HCT116 (cell line): ENCODE results near the gene DKK3. TPM values are rescaled to one million over a fixed set of nuclear protein-coding genes. Genes with fewer than 3 reads are reported as not detected.

ENCODE experiments used
- ATAC-seq: fragments of 200-7000 bp; cut with Tn5 transposase; 2 replicates; pipeline ENCODE4 v1.9.1; 2020; ENCODE audit warnings: mild to moderate bottlenecking, moderate library complexity
- BruUV-seq: library from RNA; stranded (reverse); fragments of 400-500 nt; replicated peaks from 2 replicates; lab custom pipeline; 2021; lab: Mats Ljungman, UMichigan
- CTCF ChIA-PET: fragments of 300-600 bp; sonication (Branson Sonifier 250); formaldehyde crosslinking; loops from one replicate; lab custom pipeline; 2021; ENCODE audit warnings: antibody characterized with exemption; lab: Charles Lee
- POLR2A ChIA-PET: fragments of 300-600, 350-600 bp; sonication (Branson Sonifier 250); formaldehyde crosslinking; loops from one replicate; lab custom pipeline; 2021; ENCODE audit warnings: antibody characterized with exemption; lab: Charles Lee
- RAD21 ChIA-PET, 2 experiments: fragments of 300-600 bp; sonication (Branson Sonifier 250); formaldehyde crosslinking; loops; one replicate each; lab custom pipeline; 2023; ENCODE audit warnings: low total read pairs in 2 of 2; ENCODE audit not compliant: uncharacterized antibody in 2 of 2, unreplicated experiment in 2 of 2, low non-redundant PET in 1 of 2; lab: Charles Lee
- DNase-seq: peaks from one replicate; pipeline ENCODE4 v3.0.0-alpha.2; 2010; ENCODE audit warnings: low read depth, low spot score
- H2AFZ ChIP-seq: fragments of 200-600 bp; shearing (Covaris generic), sonication (generic); 2 replicates; pipeline ENCODE4 v1.6.1; 2017; ENCODE audit warnings: low read depth, mixed run types, mixed read lengths, antibody characterized with exemption, low read length; ENCODE audit not compliant: poor library complexity, severe bottlenecking
- H3K27ac ChIP-seq: 2 replicates; pipeline ENCODE4 v1.5.1; 2012; ENCODE audit warnings: low read depth, low read length
- H3K27me3 ChIP-seq: fragments of 200-600 bp; sonication (generic); 2 replicates; pipeline ENCODE4 v1.6.1; 2016; ENCODE audit warnings: mixed run types, low read length, mixed read lengths; ENCODE audit not compliant: insufficient read depth
- H3K36me3 ChIP-seq, 2 experiments: fragments of 200-500 bp in 1 of 2; fragments of 200-600 bp in 1 of 2; sonication (Bioruptor generic) in 1 of 2; sonication (generic) in 1 of 2; 2 replicates each; pipeline versions ENCODE4 v1.5.1 to v1.6.1; 2014 to 2016; ENCODE audit warnings: low read length in 2 of 2, inconsistent platforms in 1 of 2, mixed read lengths in 1 of 2, mixed run types in 1 of 2; ENCODE audit not compliant: insufficient read depth in 2 of 2, control insufficient read depth in 1 of 2
- H3K4me1 ChIP-seq, 2 experiments: fragments of 200-600 bp in 1 of 2; sonication (generic) in 1 of 2; 2 replicates each; pipeline versions ENCODE4 v1.5.1 to v1.6.1; 2012 to 2017; ENCODE audit warnings: low read length in 2 of 2, inconsistent platforms in 1 of 2, mild to moderate bottlenecking in 1 of 2, mixed read lengths in 1 of 2, mixed run types in 1 of 2, moderate library complexity in 1 of 2; ENCODE audit not compliant: insufficient read depth in 2 of 2, control insufficient read depth in 1 of 2
- H3K4me2 ChIP-seq: fragments of 200-600 bp; sonication (generic); 2 replicates; pipeline ENCODE4 v1.6.1; 2017; ENCODE audit warnings: mixed run types, low read length, mixed read lengths
- H3K4me3 ChIP-seq, 2 experiments: fragments of 200-600 bp in 1 of 2; sonication (generic) in 1 of 2; replicated peaks in 1 of 2; 2 replicates each; pipeline ENCODE4 v1.5.1; 2011 to 2016; ENCODE audit warnings: low read length in 2 of 2, control low read depth in 1 of 2, low read depth in 1 of 2, mild to moderate bottlenecking in 1 of 2, mixed read lengths in 1 of 2, mixed run types in 1 of 2
- H3K79me2 ChIP-seq: fragments of 200-600 bp; sonication (generic); 2 replicates; pipeline ENCODE4 v1.6.1; 2017; ENCODE audit warnings: mild to moderate bottlenecking, mixed run types, low read length, moderate library complexity, mixed read lengths; ENCODE audit not compliant: insufficient read depth
- H3K9ac ChIP-seq: fragments of 200-600 bp; sonication (generic); 2 replicates; pipeline ENCODE4 v1.6.1; 2016; ENCODE audit warnings: low read length, mixed read lengths
- H3K9me2 ChIP-seq: fragments of 200-600 bp; sonication (generic), shearing (Covaris generic); 2 replicates; pipeline ENCODE4 v1.6.1; 2017; ENCODE audit warnings: mixed run types, mild to moderate bottlenecking, moderate library complexity; ENCODE audit not compliant: insufficient read depth
- H3K9me3 ChIP-seq, 2 experiments: fragments of 200-500 bp in 1 of 2; fragments of 200-600 bp in 1 of 2; sonication (Bioruptor generic) in 1 of 2; sonication (generic) in 1 of 2; 2 replicates each; pipeline ENCODE4 v1.6.1; 2014 to 2017; ENCODE audit warnings: low read length in 2 of 2, mixed read lengths in 2 of 2, inconsistent platforms in 1 of 2, low read depth in 1 of 2, mild to moderate bottlenecking in 1 of 2, mixed run types in 1 of 2, moderate library complexity in 1 of 2; ENCODE audit not compliant: control insufficient read depth in 1 of 2, insufficient read depth in 1 of 2
- H4K20me1 ChIP-seq: fragments of 200-600 bp; sonication (generic), shearing (Covaris generic); 2 replicates; pipeline ENCODE4 v1.6.1; 2017; ENCODE audit warnings: mixed run types, mild to moderate bottlenecking, moderate library complexity; ENCODE audit not compliant: insufficient read depth
- ATF3 ChIP-seq: IDR thresholded peaks from 2 replicates; pipeline ENCODE4 v1.6.1; 2012
- CEBPB ChIP-seq: IDR thresholded peaks from 2 replicates; pipeline ENCODE4 v1.6.1; 2012; ENCODE audit warnings: low read depth
- CTCF ChIP-seq, 3 experiments: fragments of 200-600 bp in 1 of 3; sonication (generic) in 1 of 3; IDR thresholded peaks in 2 of 3; conservative IDR thresholded peaks in 1 of 3; 2 replicates each; pipeline ENCODE4 v1.5.1; 2012 to 2017; ENCODE audit warnings: low read depth in 2 of 3, low read length in 2 of 3, antibody characterized with exemption in 1 of 3, borderline replicate concordance in 1 of 3, control low read depth in 1 of 3, mild to moderate bottlenecking in 1 of 3, mixed read lengths in 1 of 3, mixed run types in 1 of 3, moderate library complexity in 1 of 3; ENCODE audit not compliant: insufficient read depth in 1 of 3
- FOSL1 ChIP-seq: IDR thresholded peaks from 2 replicates; pipeline ENCODE4 v1.6.1; 2012; ENCODE audit warnings: low read depth
- JUND ChIP-seq: IDR thresholded peaks from 2 replicates; pipeline ENCODE4 v1.6.1; 2012
- MAX ChIP-seq: IDR thresholded peaks from 2 replicates; pipeline ENCODE4 v1.6.1; 2012
- POLR2A ChIP-seq: IDR thresholded peaks from 2 replicates; pipeline ENCODE4 v1.7.0; 2011; ENCODE audit warnings: borderline replicate concordance; ENCODE audit not compliant: insufficient read depth, insufficient read length; ENCODE audit errors: extremely low read depth
- RAD21 ChIP-seq: IDR thresholded peaks from 2 replicates; pipeline ENCODE4 v1.6.1; 2012; ENCODE audit warnings: low read depth, mild to moderate bottlenecking
- TCF7L2 ChIP-seq: IDR thresholded peaks from 2 replicates; pipeline ENCODE4 v1.7.0; 2011; ENCODE audit warnings: borderline replicate concordance, inconsistent platforms; ENCODE audit not compliant: insufficient read depth, insufficient read length; ENCODE audit errors: extremely low read depth
- YY1 ChIP-seq: IDR thresholded peaks from 2 replicates; pipeline ENCODE4 v1.6.1; 2011; ENCODE audit warnings: low read length, low read depth, moderate library complexity, mild to moderate bottlenecking; ENCODE audit not compliant: insufficient replicate concordance; ENCODE audit errors: extremely low read depth
- ZBTB33 ChIP-seq: IDR thresholded peaks from 2 replicates; pipeline ENCODE4 v1.6.1; 2011; ENCODE audit warnings: mild to moderate bottlenecking, low read length, moderate library complexity; ENCODE audit not compliant: insufficient replicate concordance; ENCODE audit errors: extremely low read depth
- intact Hi-C: fragments of 100-400 bp; cut with micrococcal nuclease; formaldehyde crosslinking; loops from 2 replicates; pipeline ENCODE4 v1.10.0; 2022
- total RNA-seq: library from RNA; stranded (reverse); gene quantifications from one replicate; pipeline ENCODE4 v1.2.1, GENCODE V29; 2021; ENCODE audit not compliant: unreplicated experiment

The DKK3 gene
- total RNA-seq, 1 experiment from 2014 or later = 0.49 TPM

GRCh38 chr11:11931461-11932055, 76.9 kb downstream of the DKK3 start:
- peaks cover 2 to 8% of the 10 kb centered on the region in 2 experiments; a peak in 1 of 4 replicates for H3K36me3 ChIP-seq
- no peak overlapping the region for H3K4me2 ChIP-seq
- H3K9me2 ChIP-seq = no peaks in the 10 kb centered on the region
- H3K9me3 ChIP-seq = no peaks in the 10 kb centered on the region
- ChIA-PET POLR2A (no interaction called here), RAD21 (interaction anchor here (1.2 to 2.5 kb wide), 2 partner anchors 113 kb away, joined by 5 to 9 read pairs; no protein-coding TSS in a partner anchor), CTCF (interaction anchor here (0.8 to 1.8 kb wide), 13 partner anchors 10 to 352 kb away, joined by 3 to 29 read pairs (median 3); no protein-coding TSS in a partner anchor)
- ATAC-seq (peak; percentile 87), DNase-seq (peak; percentile 38)
- H3K4me3 ChIP-seq = no peak overlapping the region
- H2AFZ ChIP-seq = no peak overlapping the region
- no peaks in the 10 kb centered on the region for H3K27me3 ChIP-seq
- H3K4me1 ChIP-seq = no peaks in the 10 kb centered on the region
- intact Hi-C loops = loop anchor here (1.0 to 2.0 kb wide), 2 partner anchors 113 to 351 kb away; no protein-coding TSS in a partner anchor
- no peak overlapping the region for H3K9ac ChIP-seq
- no peaks in the 10 kb centered on the region for H3K79me2 ChIP-seq
- no peak overlapping the region for H3K27ac ChIP-seq
- no TSS peak for BruUV-seq
- no peaks in the 10 kb centered on the region for H4K20me1 ChIP-seq
- TF ChIP-seq CTCF (IDR thresholded peaks at IDR 0.05 in 2 of 3, conservative IDR thresholded peaks at IDR 0.05 in 1 of 3; ENCODE audit: borderline replicate concordance in 1 of 3, insufficient read depth in 1 of 3, low read depth in 2 of 3, low read length in 2 of 3) (peak; percentile 47 to 72 (median 67); a peak in 5 of 6 replicates), MAX (0 out of 2 replicates have a peak, but pooled peaks have one; percentile 2), FOSL1 (no peak), RAD21 (peak; percentile 80)
- TF ChIP-seq, all 23 proteins: peak for 3

GRCh38 chr11:11929920-11930319, 78.5 kb downstream of the DKK3 start:
- H3K27ac ChIP-seq = no peak overlapping the region
- H3K9ac ChIP-seq = no peak overlapping the region
- H3K4me3 ChIP-seq = no peak overlapping the region
- H3K9me2 ChIP-seq = no peaks in the 10 kb centered on the region
- H4K20me1 ChIP-seq = no peaks in the 10 kb centered on the region
- ATAC-seq (no peak), DNase-seq (no peak)
- no peak overlapping the region for H2AFZ ChIP-seq
- no peaks in the 10 kb centered on the region for H3K79me2 ChIP-seq
- intact Hi-C loops = loop anchor here (2.0 kb wide), 1 partner anchor 353 kb away; no protein-coding TSS in a partner anchor
- peaks cover 2 to 8% of the 10 kb centered on the region in 2 experiments; a peak in 1 of 4 replicates for H3K36me3 ChIP-seq
- no peaks in the 10 kb centered on the region for H3K27me3 ChIP-seq
- ChIA-PET POLR2A (no interaction called here), RAD21 (interaction anchor here in 1 of 2 experiments (0.6 kb wide), 1 partner anchor 49 kb away, joined by 3 read pairs; no protein-coding TSS in a partner anchor), CTCF (interaction anchor here (1.4 kb wide), 1 partner anchor 114 kb away, joined by 4 read pairs; no protein-coding TSS in a partner anchor)
- H3K4me2 ChIP-seq = no peak overlapping the region
- no peaks in the 10 kb centered on the region for H3K9me3 ChIP-seq
- BruUV-seq = no TSS peak
- H3K4me1 ChIP-seq = no peaks in the 10 kb centered on the region
- TF ChIP-seq ATF3 (no peak), POLR2A (no peak), FOSL1 (no peak), ZBTB33 (no peak), JUND (no peak), YY1 (no peak), CEBPB (no peak), TCF7L2 (no peak)
